ENCODE measurements around the gene APBA2. TPM values are rescaled to one million over a fixed set of nuclear protein-coding genes. Genes with fewer than 3 reads are reported as not detected.

The APBA2 gene
- total RNA-seq, 2 donors from 2014 or later: 0.47 to 0.48 TPM

- no peaks in the 10 kb centered on the region for H3K27me3 ChIP-seq
- no peaks in the 10 kb centered on the region for H3K36me3 ChIP-seq
- no peak for DNase-seq (ENCODE audit: low spot score)
- H3K9me3 ChIP-seq: no peaks in the 10 kb centered on the region
- H3K4me1 ChIP-seq: no peaks in the 10 kb centered on the region
- H3K27ac ChIP-seq: no peak overlapping the region
- no peak overlapping the region for H3K4me3 ChIP-seq
- no peak for TF ChIP-seq CTCF (IDR thresholded peaks at IDR 0.05)
Observed at GRCh38 chr15:28927043-28927442, 41.3 kb downstream of the APBA2 start.

GRCh38 chr15:28929200-28929599 lies 43.4 kb downstream of the APBA2 start:
- no peak for TF ChIP-seq CTCF (IDR thresholded peaks at IDR 0.05)
- Histone ChIP-seq H3K9me3 (no peaks in the 10 kb centered on the region), H3K27me3 (no peaks in the 10 kb centered on the region), H3K27ac (no peak overlapping the region), H3K4me3 (no peak overlapping the region), H3K36me3 (no peaks in the 10 kb centered on the region), H3K4me1 (no peaks in the 10 kb centered on the region)
- DNase-seq (ENCODE audit: low spot score): no peak

GRCh38 chr15:28930011-28930410 lies 44.2 kb downstream of the APBA2 start:
- no peak overlapping the region for H3K27ac ChIP-seq
- no peak for DNase-seq (ENCODE audit: low spot score)
- H3K36me3 ChIP-seq: no peaks in the 10 kb centered on the region
- no peaks in the 10 kb centered on the region for H3K27me3 ChIP-seq
- no peak for TF ChIP-seq CTCF (IDR thresholded peaks at IDR 0.05)
- no peaks in the 10 kb centered on the region for H3K9me3 ChIP-seq
- no peaks in the 10 kb centered on the region for H3K4me1 ChIP-seq
- H3K4me3 ChIP-seq: no peak overlapping the region

GRCh38 chr15:28930476-28931291 lies 44.9 kb downstream of the APBA2 start:
- no peak overlapping the region for H3K27ac ChIP-seq
- no peaks in the 10 kb centered on the region for H3K27me3 ChIP-seq
- no peaks in the 10 kb centered on the region for H3K9me3 ChIP-seq
- no peak for TF ChIP-seq CTCF (IDR thresholded peaks at IDR 0.05)
- H3K4me1 ChIP-seq: no peaks in the 10 kb centered on the region
- no peaks in the 10 kb centered on the region for H3K36me3 ChIP-seq
- DNase-seq (ENCODE audit: low spot score): no peak
- H3K4me3 ChIP-seq: no peak overlapping the region

- H3K9me3 ChIP-seq: no peaks in the 10 kb centered on the region
- no peak for DNase-seq (ENCODE audit: low spot score)
- H3K27ac ChIP-seq: no peak overlapping the region
- H3K27me3 ChIP-seq: no peaks in the 10 kb centered on the region
- no peaks in the 10 kb centered on the region for H3K4me1 ChIP-seq
- no peak overlapping the region for H3K4me3 ChIP-seq
- no peaks in the 10 kb centered on the region for H3K36me3 ChIP-seq
- no peak for TF ChIP-seq CTCF (IDR thresholded peaks at IDR 0.05)
Observed at GRCh38 chr15:28931828-28932227, 46.1 kb downstream of the APBA2 start.

- TF ChIP-seq CTCF (IDR thresholded peaks at IDR 0.05): no peak
- no peaks in the 10 kb centered on the region for H3K4me1 ChIP-seq
- H3K36me3 ChIP-seq: no peaks in the 10 kb centered on the region
- DNase-seq (ENCODE audit: low spot score): no peak
- no peaks in the 10 kb centered on the region for H3K27me3 ChIP-seq
- H3K9me3 ChIP-seq: no peaks in the 10 kb centered on the region
- H3K27ac ChIP-seq: no peak overlapping the region
- no peak overlapping the region for H3K4me3 ChIP-seq
Observed at GRCh38 chr15:28932361-28932760, 46.6 kb downstream of the APBA2 start.

Measured in right atrium auricular region (tissue), 2 donors.